T-cell (primary cell): ENCODE measurements around the gene ZNF79. TPM values are rescaled to one million over a fixed set of nuclear protein-coding genes. Genes with fewer than 3 reads are reported as not detected.

ENCODE experiments used
- ATAC-seq, 4 experiments: fragments of 200-7000 bp in 3 of 4; fragments of 150-1000 bp in 1 of 4; cut with Tn5 transposase; replicated peaks in 1 of 4; 1 replicate in 3 of 4; 2 replicates in 1 of 4; pipeline ENCODE4 v1.10.0; 2021; ENCODE audit warnings: moderate library complexity in 3 of 4, mild to moderate bottlenecking in 2 of 4, moderate number of reproducible peaks in 1 of 4
- CTCF ChIA-PET, 2 donors: fragments of 300-600 bp; sonication (Branson Sonifier 250); formaldehyde crosslinking; loops; one replicate each; lab custom pipeline; 2022; ENCODE audit warnings: antibody characterized with exemption in 2 of 2; lab: Charles Lee
- POLR2A ChIA-PET, 2 donors: fragments of 300-600 bp; sonication (Branson Sonifier 250); formaldehyde crosslinking; loops; one replicate each; lab custom pipeline; 2022; ENCODE audit warnings: antibody characterized with exemption in 2 of 2; lab: Charles Lee
- DNase-seq, 35 experiments: peaks; one replicate each; pipeline versions ENCODE4 v3.0.0 to v3.0.0-alpha.2; 2013 to 2023
- H3K27ac ChIP-seq: one replicate; pipeline ENCODE4 v1.5.1; 2013; ENCODE audit warnings: low read length
- H3K27me3 ChIP-seq, 2 experiments: replicated peaks in 1 of 2; 1 replicate in 1 of 2; 2 replicates in 1 of 2; pipeline versions ENCODE4 v1.6.1 to v1.7.0; 2013; ENCODE audit warnings: low read length in 1 of 2, mixed read lengths in 1 of 2; ENCODE audit not compliant: control insufficient read depth in 2 of 2, insufficient read depth in 2 of 2; ENCODE audit errors: extremely low read depth in 1 of 2
- H3K36me3 ChIP-seq, 2 donors: 1 replicate in 1 of 2; 2 replicates in 1 of 2; pipeline versions ENCODE4 v1.6.1 to v1.7.0; 2013; ENCODE audit warnings: low read length in 1 of 2; ENCODE audit not compliant: control insufficient read depth in 2 of 2, insufficient read depth in 1 of 2; ENCODE audit errors: extremely low read depth in 1 of 2
- H3K4me1 ChIP-seq, 2 experiments: 1 replicate in 1 of 2; 2 replicates in 1 of 2; pipeline versions ENCODE4 v1.6.1 to v1.7.0; 2013; ENCODE audit warnings: low read length in 2 of 2, mixed read lengths in 1 of 2; ENCODE audit not compliant: insufficient read depth in 2 of 2, control insufficient read depth in 1 of 2; ENCODE audit errors: extremely low read depth in 1 of 2
- H3K4me3 ChIP-seq, 2 donors: 1 replicate in 1 of 2; 2 replicates in 1 of 2; pipeline versions ENCODE4 v1.5.1 to v1.7.0; 2013; ENCODE audit warnings: mild to moderate bottlenecking in 2 of 2, low read length in 1 of 2, moderate library complexity in 1 of 2; ENCODE audit not compliant: control insufficient read depth in 1 of 2; ENCODE audit errors: extremely low read depth in 1 of 2
- H3K9me3 ChIP-seq: 2 replicates; pipeline ENCODE4 v1.7.0; 2013
- H3K27ac Mint-ChIP-seq, 2 donors: one replicate each; pipeline ENCODE4 v1.8.0; 2020 to 2021; ENCODE audit warnings: mild to moderate bottlenecking in 2 of 2, mixed read lengths in 2 of 2
- H3K27me3 Mint-ChIP-seq, 2 donors: one replicate each; pipeline ENCODE4 v1.8.0; 2021 to 2022; ENCODE audit warnings: mixed read lengths in 2 of 2
- H3K36me3 Mint-ChIP-seq: one replicate; pipeline ENCODE4 v1.8.0; 2021; ENCODE audit warnings: mixed read lengths
- H3K4me1 Mint-ChIP-seq, 3 donors: one replicate each; pipeline ENCODE4 v1.8.0; 2020 to 2022; ENCODE audit warnings: mixed read lengths in 3 of 3, mild to moderate bottlenecking in 1 of 3
- H3K4me3 Mint-ChIP-seq, 3 donors: one replicate each; pipeline ENCODE4 v1.8.0; 2020 to 2022; ENCODE audit warnings: mild to moderate bottlenecking in 3 of 3, mixed read lengths in 3 of 3, moderate library complexity in 3 of 3
- H3K9me3 Mint-ChIP-seq, 3 donors: one replicate each; pipeline ENCODE4 v1.8.0; 2020 to 2022; ENCODE audit warnings: mixed read lengths in 3 of 3
- WGBS: methylation state at CpG from one replicate; pipeline ENCODE4 v1.1.5; 2013; ENCODE audit warnings: missing lambda C conversion rate; ENCODE audit not compliant: insufficient coverage; 5-methylcytosine and 5-hydroxymethylcytosine counted together
- total RNA-seq, 35 experiments: library from RNA in 6 of 35; stranded (reverse) in 6 of 35; fragments of 120-200 nt in 1 of 35; gene quantifications; one replicate each; pipeline versions ENCODE4 v1.2.1 to v1.2.4 and lab custom pipeline; 2013 to 2026

ZNF79 gene
- total RNA-seq, 5 donors from 2014 or later (not counting 1 experiment from before 2014, with no cell fraction given), result 7.2 to 20.2 (median 17.3) TPM

GRCh38 chr9:127479507-127480081 lies 55.4 kb downstream of the ZNF79 start:
- H3K27me3 ChIP-seq, result no peaks in the 10 kb centered on the region
- Mint-ChIP-seq H3K27me3 (no peaks in the 10 kb centered on the region), H3K4me1 (no peaks in the 10 kb centered on the region), H3K4me3 (no peak overlapping the region), H3K27ac (no peak overlapping the region), H3K9me3 (no peaks in the 10 kb centered on the region), H3K36me3 (peaks cover 37% of the 10 kb centered on the region)
- POLR2A ChIA-PET, result no interaction called here
- H3K27ac ChIP-seq, result no peak overlapping the region
- no peaks in the 10 kb centered on the region for H3K9me3 ChIP-seq
- WGBS, result 96% methylated on average over 17 of the region's 17 CpGs
- CTCF ChIA-PET, result no interaction called here
- no peak overlapping the region for H3K4me3 ChIP-seq
- DNase-seq (no peak), ATAC-seq (no peak)
- H3K36me3 ChIP-seq, result peaks cover 9 to 39% of the 10 kb centered on the region in 2 donors
- H3K4me1 ChIP-seq, result no peaks in the 10 kb centered on the region

- Histone ChIP-seq H3K4me3 (no peak overlapping the region), H3K27me3 (no peaks in the 10 kb centered on the region), H3K27ac (no peak overlapping the region), H3K9me3 (no peaks in the 10 kb centered on the region), H3K4me1 (no peaks in the 10 kb centered on the region), H3K36me3 (peaks cover 17 to 54% of the 10 kb centered on the region in 2 donors)
- no peaks in the 10 kb centered on the region for H3K27me3 Mint-ChIP-seq
- ChIA-PET POLR2A (no interaction called here), CTCF (no interaction called here)
- H3K9me3 Mint-ChIP-seq, result no peaks in the 10 kb centered on the region
- H3K36me3 Mint-ChIP-seq, result peaks cover 43% of the 10 kb centered on the region
- H3K4me3 Mint-ChIP-seq, result no peak overlapping the region
- ATAC-seq (no peak), DNase-seq (no peak)
- WGBS, result 100% methylated on average over 6 of the region's 9 CpGs
- H3K4me1 Mint-ChIP-seq, result no peaks in the 10 kb centered on the region
- no peak overlapping the region for H3K27ac Mint-ChIP-seq
Observed at GRCh38 chr9:127482662-127483061, 58.5 kb downstream of the ZNF79 start.

GRCh38 chr9:127485995-127486394 lies 61.8 kb downstream of the ZNF79 start:
- H3K4me1 Mint-ChIP-seq, result no peaks in the 10 kb centered on the region
- H3K4me1 ChIP-seq, result no peaks in the 10 kb centered on the region
- no peaks in the 10 kb centered on the region for H3K9me3 Mint-ChIP-seq
- H3K36me3 ChIP-seq, result peaks cover 14 to 44% of the 10 kb centered on the region in 2 donors
- DNase-seq (no peak), ATAC-seq (no peak)
- no peak overlapping the region for H3K27ac Mint-ChIP-seq
- ChIA-PET POLR2A (no interaction called here), CTCF (no interaction called here)
- no peak overlapping the region for H3K27ac ChIP-seq
- no peaks in the 10 kb centered on the region for H3K27me3 ChIP-seq
- H3K36me3 Mint-ChIP-seq, result peaks cover 36% of the 10 kb centered on the region
- 95% methylated on average over 9 of the region's 11 CpGs for whole genome bisulfite sequencing
- H3K4me3 ChIP-seq, result no peak overlapping the region
- no peak overlapping the region for H3K4me3 Mint-ChIP-seq
- no peaks in the 10 kb centered on the region for H3K27me3 Mint-ChIP-seq
- no peaks in the 10 kb centered on the region for H3K9me3 ChIP-seq

GRCh38 chr9:127488946-127489345 lies 64.8 kb downstream of the ZNF79 start:
- 100% methylated on average over 2 of the region's 8 CpGs for WGBS
- Histone ChIP-seq H3K36me3 (peaks cover 8 to 63% of the 10 kb centered on the region in 2 donors), H3K27me3 (no peaks in the 10 kb centered on the region), H3K4me1 (no peaks in the 10 kb centered on the region), H3K27ac (no peak overlapping the region), H3K9me3 (no peaks in the 10 kb centered on the region), H3K4me3 (no peak overlapping the region)
- Mint-ChIP-seq H3K4me1 (no peaks in the 10 kb centered on the region), H3K36me3 (peaks cover 37% of the 10 kb centered on the region), H3K4me3 (no peak overlapping the region), H3K9me3 (no peaks in the 10 kb centered on the region), H3K27me3 (no peaks in the 10 kb centered on the region), H3K27ac (no peak overlapping the region)
- ATAC-seq (no peak), DNase-seq (no peak)
- ChIA-PET CTCF (no interaction called here), POLR2A (no interaction called here)

GRCh38 chr9:127489471-127490115 lies 65.4 kb downstream of the ZNF79 start:
- H3K4me1 ChIP-seq, result no peaks in the 10 kb centered on the region
- Mint-ChIP-seq H3K27ac (no peak overlapping the region), H3K4me1 (no peaks in the 10 kb centered on the region), H3K9me3 (no peaks in the 10 kb centered on the region), H3K4me3 (no peak overlapping the region), H3K27me3 (no peaks in the 10 kb centered on the region), H3K36me3 (peaks cover 33% of the 10 kb centered on the region)
- POLR2A ChIA-PET, result no interaction called here
- no peak overlapping the region for H3K4me3 ChIP-seq
- no peaks in the 10 kb centered on the region for H3K27me3 ChIP-seq
- H3K27ac ChIP-seq, result no peak overlapping the region
- H3K9me3 ChIP-seq, result no peaks in the 10 kb centered on the region
- no peak for DNase-seq
- 97% methylated on average over 14 of the region's 22 CpGs for WGBS
- H3K36me3 ChIP-seq, result peaks cover 8 to 58% of the 10 kb centered on the region in 2 donors
- CTCF ChIA-PET, result no interaction called here
- ATAC-seq, result no peak

GRCh38 chr9:127490535-127491230 lies 66.5 kb downstream of the ZNF79 start:
- Histone ChIP-seq H3K27ac (no peak overlapping the region), H3K36me3 (peaks cover 8 to 60% of the 10 kb centered on the region in 2 donors), H3K9me3 (no peaks in the 10 kb centered on the region), H3K4me1 (no peaks in the 10 kb centered on the region), H3K4me3 (no peak overlapping the region), H3K27me3 (no peaks in the 10 kb centered on the region)
- H3K27me3 Mint-ChIP-seq, result no peaks in the 10 kb centered on the region
- ATAC-seq (no peak), DNase-seq (no peak)
- ChIA-PET POLR2A (no interaction called here), CTCF (no interaction called here)
- no peak overlapping the region for H3K27ac Mint-ChIP-seq
- peaks cover 31% of the 10 kb centered on the region for H3K36me3 Mint-ChIP-seq
- 98% methylated on average over 6 of the region's 9 CpGs for WGBS
- no peak overlapping the region for H3K4me3 Mint-ChIP-seq
- H3K9me3 Mint-ChIP-seq, result no peaks in the 10 kb centered on the region
- no peaks in the 10 kb centered on the region for H3K4me1 Mint-ChIP-seq
